Fibroblast of lung (primary cell): ENCODE measurements around the gene MICB.

Experiments
- CTCF ChIP-seq, 2 donors: IDR thresholded peaks in 1 of 2; conservative IDR thresholded peaks in 1 of 2; 1 replicate in 1 of 2; 2 replicates in 1 of 2; pipeline ENCODE4 v1.5.1; 2011 to 2012; ENCODE audit warnings: low read length in 2 of 2, control low read depth in 1 of 2, inconsistent platforms in 1 of 2, low read depth in 1 of 2, mild to moderate bottlenecking in 1 of 2
- EZH2 ChIP-seq: IDR thresholded peaks from 2 replicates; pipeline ENCODE4 v1.5.1; 2012; ENCODE audit warnings: low read length, control low read depth, mild to moderate bottlenecking; ENCODE audit errors: missing control alignments

- TF ChIP-seq CTCF (conservative IDR thresholded peaks at IDR 0.05 in 1 of 2, IDR thresholded peaks at IDR 0.05 in 1 of 2; ENCODE audit: low read depth in 1 of 2, low read length in 2 of 2) (no peak), EZH2 (no peak)
These were observed 2.4 kb upstream of the MICB start for GRCh38 chr6:31495580-31495979.
